HG02623 (cell line): Measurements from ENCODE around the gene RPL22.

ENCODE experiments used
- ATAC-seq: cut with Tn5 transposase; IDR thresholded peaks from one replicate; pipeline ENCODE4 v1.9.1; 2021; ENCODE audit warnings: moderate library complexity; ENCODE audit not compliant: unreplicated experiment

Gene RPL22

DNA sequence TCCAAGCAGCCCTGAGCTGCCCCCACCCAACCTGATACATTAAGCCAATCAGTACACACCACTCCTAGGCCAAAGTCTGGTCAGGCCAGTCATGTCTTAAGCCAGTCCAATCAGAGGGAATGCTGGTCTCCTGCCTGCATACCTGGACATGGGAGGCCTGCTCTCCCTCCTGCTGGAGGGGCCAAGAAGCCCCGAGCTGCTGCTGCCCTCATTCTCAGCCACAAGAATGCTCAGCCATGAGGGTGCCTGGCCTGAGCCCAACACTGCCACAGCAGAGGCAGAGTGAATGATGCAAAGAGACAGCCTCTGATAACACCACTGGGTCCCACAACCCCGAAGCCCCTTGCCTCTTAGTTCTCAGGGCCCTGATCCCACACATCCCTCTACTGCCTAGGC is 42.3 kb downstream of the RPL22 start:
- ATAC-seq, result no peak

DNA sequence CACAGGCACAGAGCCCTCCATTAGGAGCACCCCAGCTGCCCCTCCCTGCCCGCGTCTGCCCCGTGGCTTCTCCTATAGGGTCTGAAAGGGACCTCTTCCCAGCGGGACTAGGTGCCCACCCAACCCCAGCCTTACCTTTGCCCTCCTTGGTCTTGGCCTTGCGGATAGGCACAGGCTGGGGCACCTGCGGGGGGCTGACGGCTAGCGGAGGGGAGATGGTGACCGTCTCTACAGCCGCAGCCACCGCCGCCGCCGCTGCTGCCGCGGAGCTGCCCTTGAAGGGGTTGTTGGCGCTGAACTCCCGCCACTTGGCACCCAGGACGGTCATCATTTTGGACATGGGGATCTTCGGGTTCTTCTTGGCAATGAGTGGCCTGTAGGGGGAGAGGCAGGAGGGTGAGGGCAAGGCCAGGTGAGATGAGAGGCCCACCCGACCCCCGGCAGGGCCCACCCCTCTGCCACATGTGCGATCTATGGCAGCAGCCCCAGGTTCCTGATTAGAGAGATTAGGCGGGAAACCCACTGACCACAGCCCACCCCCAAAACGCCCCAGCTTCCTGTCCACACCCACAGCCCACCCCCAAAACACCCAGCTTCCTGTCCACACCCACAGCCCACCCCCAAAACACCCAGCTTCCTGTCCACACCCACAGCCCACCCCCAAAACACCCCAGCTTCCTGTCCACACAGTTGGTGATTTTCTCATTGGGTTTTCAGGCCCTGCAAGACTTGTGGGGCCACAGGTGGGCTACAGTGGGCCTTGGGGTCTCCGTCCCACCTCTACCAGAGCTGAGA is 44.7 kb downstream of the RPL22 start:
- no peak for ATAC-seq

DNA sequence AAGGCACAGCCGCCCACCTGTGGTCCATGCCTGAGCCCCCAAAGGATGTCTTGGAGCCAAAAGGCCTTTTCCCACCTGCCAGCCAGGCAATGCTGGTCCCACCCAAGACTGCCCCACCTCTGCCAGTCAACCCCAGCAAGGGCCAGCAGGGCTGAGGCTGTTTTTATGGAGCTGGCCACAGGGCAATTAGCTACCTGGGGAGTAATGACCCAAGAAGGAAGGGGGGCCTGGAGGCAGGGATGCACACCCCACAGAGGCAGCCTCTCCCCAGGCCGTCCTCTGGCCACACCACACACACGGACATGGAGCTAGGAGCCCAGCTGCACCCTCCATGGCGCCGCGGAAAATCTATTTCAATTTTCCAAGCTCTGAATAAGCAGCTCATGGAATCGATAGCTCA is 46.5 kb downstream of the RPL22 start:
- ATAC-seq, result no peak

DNA sequence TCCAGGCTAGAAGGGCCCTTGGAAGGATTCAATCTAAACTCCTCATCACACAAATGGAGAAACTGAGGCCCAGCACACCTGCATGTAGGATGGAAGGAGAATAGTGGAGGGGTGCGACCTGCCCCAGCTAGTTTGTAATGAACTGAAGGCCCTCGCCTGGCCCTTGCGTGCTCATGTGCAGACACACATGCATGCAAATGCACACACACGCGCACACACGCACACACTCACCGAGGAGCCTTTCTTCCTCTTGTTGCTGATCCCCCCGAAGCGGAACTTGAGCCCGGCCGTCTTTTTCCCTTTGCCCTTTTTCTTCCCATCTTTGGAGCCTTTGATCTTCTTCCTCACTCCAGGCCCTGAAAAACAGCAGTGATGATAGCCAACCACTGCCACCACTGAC is 47.2 kb downstream of the RPL22 start:
- ATAC-seq, result no peak

DNA sequence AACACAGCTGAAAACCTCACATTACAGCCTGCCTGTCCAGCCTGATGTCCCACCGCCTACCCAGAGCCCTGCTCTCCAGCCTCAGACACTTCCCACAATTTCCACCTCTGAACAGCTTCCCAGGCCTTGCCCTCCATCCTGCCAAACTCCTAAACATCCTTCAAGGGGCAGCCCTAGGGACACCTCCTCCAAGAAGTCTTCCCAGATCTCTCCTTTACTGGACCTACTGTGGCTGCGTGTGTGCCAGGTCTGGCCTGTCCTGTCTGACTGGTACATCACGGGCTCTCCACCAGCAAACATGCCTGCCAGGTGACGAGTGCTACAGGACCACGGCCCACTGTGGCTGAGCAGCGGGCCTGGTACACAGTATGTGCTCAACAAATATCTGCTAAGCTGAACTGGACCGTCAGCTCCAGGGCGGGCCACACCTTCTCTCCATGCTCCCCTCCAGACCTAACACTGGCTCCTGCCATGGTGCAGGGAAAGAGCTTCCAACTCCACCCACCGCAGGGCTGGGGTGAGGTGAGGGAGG is 48.0 kb downstream of the RPL22 start:
- ATAC-seq, result no peak

DNA sequence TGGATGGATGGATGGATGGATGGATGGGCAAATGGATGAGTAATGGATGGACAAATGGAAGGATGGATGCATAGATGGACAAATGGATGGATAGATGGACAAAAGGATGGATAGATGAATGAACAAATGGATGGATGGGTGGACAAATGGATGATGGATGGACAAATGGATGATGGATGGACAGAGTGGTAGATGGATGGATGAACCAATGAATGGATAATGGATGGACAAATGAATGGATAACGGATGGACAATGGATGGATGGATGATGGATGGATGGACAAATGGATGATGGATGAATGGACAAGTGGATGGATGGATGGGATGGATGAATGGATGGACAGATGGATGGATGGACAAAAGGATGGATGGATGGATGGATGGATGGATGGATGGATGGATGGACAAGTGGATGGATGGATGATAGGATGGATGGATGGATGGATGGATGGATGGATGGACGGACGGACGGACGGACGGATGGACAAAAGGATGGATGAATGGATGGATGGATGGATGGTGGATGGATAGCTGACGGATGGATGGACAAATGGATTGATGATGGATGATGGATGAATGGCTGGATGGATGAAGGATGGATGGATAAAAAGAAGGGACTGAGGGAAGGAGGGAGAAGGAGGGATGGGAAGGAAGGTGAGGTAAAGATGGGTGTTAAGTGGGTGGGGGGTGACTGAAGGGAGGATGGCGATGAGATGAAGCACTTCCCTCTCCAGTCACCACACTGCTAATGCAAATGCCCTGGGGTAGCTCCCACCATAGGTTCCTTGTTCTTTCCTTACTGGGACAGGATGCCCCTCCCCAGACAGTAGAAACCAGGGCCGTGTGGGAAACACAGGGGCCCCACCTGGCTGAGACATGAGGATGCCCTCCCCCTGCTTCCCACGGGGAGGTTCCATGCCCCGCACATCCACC is 49.1 kb downstream of the RPL22 start:
- ATAC-seq, result no peak

DNA sequence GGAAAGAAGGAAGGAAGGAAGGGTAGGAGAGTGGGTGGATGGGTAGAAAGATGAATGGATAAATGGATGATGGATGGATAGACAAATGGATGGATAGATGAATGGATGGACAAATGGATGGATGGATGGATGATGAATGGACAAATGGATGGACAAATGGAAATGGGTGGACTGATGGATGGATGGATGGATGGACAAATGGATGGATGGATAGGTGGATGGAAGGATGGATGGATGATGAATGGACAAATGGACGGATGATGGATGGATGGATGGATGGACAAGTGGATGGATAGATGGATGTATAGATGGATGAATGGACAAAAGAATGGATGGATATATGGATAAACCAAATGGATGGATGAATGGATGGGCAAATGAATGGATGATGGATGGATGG is 49.8 kb downstream of the RPL22 start:
- no peak for ATAC-seq

DNA sequence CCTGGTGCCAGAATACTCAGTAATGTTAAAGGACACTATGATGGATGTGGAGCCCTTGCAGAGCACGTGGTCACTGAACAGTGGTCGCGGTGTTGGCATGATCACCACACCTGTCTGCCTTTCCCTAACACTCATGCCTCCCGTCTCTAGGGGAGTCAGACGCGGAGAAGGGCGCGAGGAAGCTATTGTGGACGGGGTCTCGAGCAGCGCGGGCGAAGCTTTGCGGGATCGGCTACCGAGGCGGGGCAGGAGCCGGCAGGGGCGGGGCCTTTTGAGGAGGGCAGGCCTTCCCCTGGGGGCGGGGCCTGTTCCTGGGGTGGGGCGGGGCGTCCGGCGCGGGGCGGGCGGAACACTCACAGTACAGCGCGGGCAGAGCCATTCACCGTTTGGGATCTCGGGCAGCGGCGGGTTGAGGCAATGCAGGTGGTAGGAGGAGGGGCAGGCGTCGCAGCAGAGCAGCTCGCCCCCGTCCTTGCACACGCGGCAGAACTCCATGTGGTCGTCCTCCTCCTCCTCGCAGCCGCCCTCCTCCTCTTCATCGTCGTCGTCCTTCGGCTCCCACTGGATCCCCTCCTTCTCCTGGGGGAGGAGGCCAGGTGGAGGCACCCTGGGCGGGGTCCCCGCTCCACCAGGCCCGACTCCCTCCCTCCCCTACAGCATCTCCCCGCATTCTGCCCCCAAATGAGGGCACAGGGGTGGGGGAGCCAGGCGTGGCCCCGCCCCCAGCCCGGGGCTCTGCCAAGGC is 50.7 kb downstream of the RPL22 start:
- ATAC-seq, result no peak

DNA sequence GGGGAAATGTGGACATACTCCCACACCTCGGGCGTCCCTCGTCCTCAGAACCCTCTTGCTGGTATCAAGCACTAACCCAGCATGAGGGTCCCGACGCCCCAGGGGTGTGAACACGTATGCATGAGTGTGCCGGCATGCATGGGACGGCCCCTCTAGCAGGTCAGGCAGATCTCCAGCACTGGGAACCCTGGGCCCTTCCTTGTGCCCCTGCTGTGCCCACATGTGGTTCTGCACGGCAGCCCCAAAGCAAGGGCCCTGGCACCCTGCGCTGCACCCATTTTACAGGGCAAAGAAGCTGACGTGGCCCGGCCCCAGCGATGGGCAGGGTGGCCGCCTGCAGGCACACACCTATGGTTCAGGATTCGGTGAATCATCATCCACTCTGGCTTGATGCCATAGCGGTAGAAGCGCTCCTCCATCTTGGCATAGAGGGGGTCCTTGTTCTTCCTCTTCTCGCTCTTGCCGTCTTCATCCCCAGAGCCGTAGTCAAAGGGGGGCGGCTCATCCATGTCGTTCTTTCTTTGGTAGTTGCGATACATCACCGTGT is 53.5 kb downstream of the RPL22 start:
- no peak for ATAC-seq

DNA sequence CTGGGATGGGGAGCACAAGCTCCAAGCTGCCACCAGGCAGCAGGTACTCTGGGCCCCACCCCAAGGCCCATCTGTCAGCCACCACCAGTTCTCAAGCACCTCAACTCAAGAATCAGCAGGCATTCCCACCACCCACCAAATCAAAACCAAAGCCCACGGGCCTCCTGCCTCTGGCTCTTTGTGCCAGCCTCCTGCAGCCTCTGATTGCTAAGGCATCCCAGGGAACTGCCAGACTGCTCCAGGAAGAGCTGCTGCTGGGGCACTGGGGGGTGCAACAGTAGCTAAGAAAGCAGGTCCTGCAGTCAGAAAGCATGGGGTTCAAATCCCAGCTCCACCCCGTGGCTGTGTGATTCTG is 54.0 kb downstream of the RPL22 start:
- no peak for ATAC-seq

DNA sequence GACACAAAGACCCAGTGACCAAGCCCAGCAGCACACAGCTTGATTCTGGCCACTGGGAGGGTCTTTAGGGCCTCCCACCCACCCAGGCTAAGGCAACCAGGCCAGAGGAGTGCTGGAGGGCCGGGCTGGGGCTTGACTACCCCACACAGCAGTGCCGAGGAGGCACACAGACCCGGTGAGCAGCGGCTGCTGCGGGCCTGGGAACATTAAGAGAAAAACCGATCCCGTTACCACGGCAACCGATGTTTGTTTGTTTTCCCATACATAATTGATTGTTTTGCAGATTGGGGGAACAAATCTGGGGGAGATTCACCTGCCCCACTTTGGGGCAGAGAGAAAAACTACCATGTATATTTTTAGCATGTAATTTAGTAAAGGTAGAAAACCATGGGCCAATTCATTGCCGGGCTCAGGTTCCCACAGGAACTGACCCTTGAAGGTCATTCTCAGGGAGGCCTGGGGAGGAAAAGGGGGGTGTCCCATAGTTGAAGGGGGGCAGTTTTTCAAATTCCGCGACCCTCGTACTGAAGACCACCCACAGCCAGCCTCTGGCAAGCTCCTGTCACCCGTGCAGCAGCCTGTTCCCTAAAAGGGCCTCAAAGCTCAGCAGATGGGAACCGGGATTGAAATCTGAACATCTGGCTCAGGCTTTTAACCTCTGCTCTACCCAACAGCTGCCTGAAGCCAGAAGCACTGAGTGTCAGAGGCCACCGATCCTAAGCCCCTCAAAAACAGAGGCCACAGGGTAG is 54.6 kb downstream of the RPL22 start:
- ATAC-seq, result no peak

DNA sequence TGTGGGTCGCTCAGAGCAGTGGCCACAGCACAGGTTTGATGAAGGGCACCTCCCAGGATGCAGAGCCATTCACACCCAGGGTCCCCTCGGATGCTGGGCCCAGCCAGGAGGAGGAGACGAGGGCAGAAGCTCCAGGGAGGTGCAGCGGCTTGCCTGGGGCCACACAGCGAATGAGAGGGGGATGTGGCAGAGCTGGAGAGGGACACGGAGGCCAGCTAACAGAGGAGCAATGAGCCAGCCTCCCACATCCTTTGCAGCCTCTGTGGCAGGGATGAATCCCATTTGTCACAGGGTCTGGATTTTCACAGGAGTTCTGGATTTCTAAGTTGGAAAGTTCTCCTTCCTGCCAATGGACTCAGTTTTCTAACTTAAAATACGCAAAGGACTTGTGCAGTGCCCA is 55.2 kb downstream of the RPL22 start:
- no peak for ATAC-seq

DNA sequence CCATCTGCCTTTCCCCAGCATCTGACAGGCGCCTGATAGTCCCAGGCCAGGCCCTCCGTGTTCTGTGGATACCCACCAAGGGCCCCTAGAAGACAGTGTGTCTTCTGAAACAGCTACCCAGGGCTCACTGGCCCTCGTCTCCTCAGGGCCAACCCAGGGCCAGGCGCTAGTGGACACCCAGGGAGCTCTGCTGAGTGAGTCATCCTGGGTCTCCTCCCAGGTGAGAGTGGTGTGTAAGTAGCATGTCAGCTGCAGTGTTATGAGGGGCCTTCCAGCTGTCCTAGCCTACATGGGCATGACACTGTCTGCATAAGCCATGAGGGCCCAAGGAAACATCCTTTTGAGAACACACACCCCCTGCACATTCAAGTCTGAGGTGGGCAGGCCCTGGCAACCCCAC is 56.0 kb downstream of the RPL22 start:
- no peak for ATAC-seq

DNA sequence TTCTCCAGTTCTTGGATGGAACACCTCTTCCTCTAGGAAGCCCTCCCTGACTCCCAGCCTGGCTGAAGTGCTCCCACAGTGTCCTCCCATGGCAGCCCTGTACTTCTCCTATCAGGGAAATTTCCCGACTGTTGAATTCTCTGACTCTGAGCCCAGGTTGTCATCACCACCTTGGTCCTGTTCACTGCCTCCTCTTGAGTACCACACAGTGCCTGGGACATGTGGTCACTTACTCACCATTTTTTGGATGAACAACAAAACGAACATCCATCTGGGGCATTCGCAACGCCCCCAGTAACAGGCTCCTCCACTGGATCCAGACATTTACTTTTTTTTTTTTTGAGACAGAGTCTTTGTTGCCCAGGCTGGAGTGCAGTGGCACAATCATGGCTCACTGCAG is 56.7 kb downstream of the RPL22 start:
- ATAC-seq, result no peak

DNA sequence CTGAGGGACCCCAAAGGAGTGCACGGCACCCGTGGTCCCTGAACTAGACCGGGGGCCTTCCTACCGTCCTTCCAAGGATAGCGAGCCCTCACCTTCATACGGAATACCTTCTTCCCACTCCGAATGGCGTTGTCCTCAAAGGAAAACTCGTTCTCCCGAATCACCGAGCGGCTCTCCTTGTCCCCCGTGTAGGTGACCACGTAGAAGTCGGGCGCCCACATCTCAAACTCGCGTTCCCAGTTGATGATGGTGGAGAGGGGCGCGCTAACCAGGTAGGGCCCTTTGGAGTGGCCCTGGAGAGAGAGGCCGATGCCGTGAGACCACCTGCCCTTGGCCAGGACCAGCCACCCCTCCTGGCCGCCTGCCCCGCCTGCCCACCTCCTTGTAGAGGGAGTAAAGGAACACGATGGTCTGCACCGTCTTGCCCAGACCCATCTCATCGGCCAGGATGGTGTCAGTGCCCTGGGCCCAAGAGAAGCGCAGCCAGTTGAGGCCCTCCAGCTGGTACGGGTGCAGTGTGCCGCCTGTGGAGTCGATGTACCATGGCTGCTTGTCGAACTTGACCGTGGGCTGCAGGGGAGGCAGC is 57.3 kb downstream of the RPL22 start:
- no peak for ATAC-seq

DNA sequence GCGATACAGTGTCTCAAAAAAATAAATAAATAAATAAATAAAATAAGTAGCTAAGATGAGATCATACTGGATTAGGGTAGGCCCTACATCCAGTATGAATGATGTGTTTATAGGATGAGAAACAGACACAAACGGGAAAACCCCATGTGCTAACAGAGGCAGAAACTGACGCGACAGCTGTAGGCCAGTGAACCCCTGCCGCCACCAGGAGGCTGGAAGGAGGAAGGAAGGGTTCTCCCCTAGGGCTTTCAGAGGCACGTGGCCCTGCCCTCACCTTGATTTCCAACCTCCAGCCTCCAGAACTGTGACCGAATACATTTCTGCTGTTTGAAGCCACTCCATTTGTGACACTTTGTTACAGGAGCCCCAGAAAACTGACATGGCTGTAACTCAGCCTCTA is 57.8 kb downstream of the RPL22 start:
- ATAC-seq, result no peak

DNA sequence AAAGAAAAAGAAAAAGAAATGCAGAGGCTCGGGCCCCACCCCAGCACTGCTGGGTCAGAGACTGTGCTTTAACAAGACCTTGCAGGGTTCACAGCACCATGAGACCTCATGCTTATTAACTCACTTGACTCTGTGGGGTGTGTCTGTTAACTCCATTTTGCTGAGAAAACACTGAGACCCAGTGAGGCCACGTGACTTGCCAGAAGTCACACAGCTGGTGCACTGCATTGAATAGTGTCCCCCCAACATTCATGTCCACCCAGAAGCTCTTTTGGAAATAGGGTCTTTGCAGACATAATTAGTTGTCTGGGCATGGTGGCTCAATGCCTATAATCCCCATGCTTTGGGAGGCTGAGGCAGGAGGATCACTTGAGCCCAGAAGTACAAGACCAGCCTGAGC is 59.0 kb downstream of the RPL22 start:
- no peak for ATAC-seq

DNA sequence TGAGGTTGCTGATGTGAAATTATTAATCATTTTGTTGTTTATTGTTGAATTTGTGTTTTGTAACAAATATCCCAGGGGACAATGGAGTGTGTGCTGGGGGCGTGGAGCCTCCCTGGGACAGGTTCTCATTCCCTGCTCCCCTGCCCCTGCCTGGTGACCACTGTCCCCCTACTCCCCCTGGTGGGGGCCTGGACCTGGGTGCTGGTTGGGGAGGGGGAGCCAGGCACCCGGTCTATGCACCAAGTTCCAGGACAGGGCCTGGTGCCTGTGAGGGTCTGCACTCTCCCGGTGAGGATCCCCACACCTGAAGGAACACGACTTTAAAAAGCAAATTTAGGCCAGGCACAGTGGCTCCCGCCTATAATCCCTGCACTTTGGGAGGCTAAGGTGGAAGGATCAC is 61.6 kb downstream of the RPL22 start:
- no peak for ATAC-seq

DNA sequence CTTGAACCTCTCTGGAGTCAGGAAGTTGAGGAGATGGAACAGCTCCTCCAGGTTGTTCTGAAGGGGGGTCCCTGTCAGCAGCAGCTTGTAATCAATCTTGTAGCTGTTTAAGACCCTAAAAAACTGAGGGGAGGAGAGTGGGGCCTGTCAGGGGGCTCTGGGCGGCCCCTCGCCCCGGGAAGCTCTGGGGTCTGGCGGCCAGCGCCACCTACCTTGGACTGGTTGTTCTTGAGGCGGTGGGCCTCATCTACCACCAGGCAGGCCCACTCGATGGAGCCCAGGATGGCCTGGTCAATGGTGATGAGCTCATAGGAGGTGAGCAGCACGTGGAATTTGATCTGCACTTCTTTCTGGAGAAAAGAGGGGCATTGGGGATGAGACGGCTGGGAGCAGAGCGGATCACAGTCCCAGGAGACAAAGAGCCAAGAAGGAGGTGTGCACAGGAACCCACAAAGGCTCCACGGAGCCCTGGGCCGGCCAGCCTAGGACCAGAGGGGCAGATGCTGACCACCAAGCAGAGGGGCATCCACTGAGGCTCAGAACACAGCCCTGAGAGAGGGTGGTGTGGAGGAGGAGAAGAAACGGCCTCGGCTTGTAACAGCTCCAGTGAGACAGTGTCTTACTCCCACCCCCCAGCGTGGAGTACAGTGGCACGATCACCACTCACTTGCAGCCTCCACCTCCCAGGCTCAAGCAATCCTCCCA is 62.7 kb downstream of the RPL22 start:
- no peak for ATAC-seq
